Ramos (cell line): ENCODE measurements around the gene RWDD2A.

Source experiments
- in situ Hi-C: fragments of 300-500 bp; cut with MboI; formaldehyde crosslinking; loops from one replicate; pipeline ENCODE4 v1.14.3; 2022; ENCODE audit warnings: low sequenced_read_pairs; ENCODE audit not compliant: unreplicated experiment

Gene RWDD2A

DNA sequence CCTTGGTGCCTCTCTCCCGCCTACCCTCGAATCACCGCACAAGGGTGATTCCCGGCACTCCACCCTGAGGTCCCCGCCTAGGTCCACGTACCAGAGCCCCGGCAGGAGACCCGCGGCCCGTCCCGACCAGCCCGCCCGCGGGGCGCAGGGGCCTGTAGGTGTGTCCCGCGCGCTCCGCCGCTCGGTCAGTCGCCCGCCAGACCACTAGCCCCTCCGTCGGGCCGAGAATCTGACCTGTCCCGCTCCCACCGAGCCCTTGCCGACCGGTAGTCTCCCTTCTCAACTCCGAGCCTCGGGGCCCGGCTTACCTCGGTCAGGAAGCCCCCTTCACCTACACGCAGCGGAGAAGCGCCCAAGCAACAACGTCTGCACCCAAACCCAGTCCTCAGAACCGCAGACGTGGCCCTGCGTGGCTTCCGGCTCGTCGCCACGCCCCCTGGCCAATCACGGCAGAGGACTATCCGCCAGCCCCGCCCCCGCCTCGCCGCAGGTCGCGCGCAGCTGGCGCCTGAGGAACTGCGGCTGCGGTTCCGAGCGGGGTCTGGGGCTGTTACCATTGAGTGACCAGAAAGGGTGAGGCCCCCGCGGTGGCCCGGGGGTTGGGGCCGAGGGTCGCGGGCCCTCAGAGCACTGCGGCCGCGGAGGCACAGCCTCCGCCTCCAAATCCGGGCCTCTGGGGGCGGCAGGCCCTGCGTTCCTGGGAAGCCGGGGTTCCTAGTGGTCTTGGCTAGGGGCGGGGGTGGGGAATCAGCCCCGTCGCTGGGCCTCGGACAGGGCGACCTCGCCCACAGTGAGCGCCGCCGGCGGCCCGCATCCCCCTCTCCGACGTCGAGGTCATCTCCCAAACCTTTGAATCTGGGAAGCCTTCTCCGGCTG is at the start of gene RWDD2A, which contains the start of gene PGM3:
Gene RWDD2A (plus strand): TSS at position 487 of the 876 bp plus-strand sequence. CDS start 1,095 bp downstream, outside the sequence.
Gene PGM3 (minus strand): TSS at position 395 of the 876 bp plus-strand sequence. CDS start 2,253 bp downstream, outside the sequence.
- in situ Hi-C loops: loop anchor here (10.0 kb wide), 1 partner anchor 128 kb away; the partner anchor contains the start of genes DOP1A and UBE3D

DNA sequence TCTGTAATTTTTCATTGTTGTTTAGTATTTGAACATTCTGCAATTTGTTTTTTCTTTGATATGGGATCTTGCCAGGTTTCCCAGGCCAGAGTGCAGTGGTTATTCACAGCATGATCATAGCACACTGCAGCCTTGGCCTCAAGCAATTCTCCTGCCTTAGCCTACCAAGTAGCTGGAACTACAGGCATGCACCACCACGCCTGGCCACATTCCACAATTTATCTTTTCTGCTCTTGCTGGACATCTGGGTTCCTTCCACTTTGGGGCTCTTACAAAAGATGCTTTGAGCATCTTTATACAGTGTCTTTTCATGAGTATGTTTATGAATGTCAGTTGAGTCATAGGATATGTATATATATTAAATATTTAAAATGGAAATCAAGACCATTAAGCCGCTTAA is 42.0 kb upstream of the RWDD2A start:
- in situ Hi-C loops: no loop called here

DNA sequence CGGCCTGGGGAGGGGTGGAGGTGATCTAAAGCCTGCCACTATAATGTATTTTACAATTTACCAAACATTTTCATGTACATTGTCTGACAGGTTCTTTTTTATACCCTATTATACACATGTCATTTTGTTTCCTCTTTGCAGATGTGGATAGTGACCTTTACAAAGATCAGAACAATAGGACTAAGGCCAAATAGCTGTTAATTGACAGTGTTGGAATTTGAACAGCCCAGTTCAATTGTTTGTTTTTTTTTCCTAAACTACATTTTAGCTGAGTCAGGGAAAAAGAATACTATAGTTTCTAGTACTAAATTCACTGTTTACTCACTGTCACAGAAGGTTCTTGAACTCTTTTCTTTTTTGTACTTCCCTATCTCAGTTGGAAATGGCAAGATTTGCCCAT is 40.2 kb upstream of the RWDD2A start:
- in situ Hi-C loops: no loop called here

DNA sequence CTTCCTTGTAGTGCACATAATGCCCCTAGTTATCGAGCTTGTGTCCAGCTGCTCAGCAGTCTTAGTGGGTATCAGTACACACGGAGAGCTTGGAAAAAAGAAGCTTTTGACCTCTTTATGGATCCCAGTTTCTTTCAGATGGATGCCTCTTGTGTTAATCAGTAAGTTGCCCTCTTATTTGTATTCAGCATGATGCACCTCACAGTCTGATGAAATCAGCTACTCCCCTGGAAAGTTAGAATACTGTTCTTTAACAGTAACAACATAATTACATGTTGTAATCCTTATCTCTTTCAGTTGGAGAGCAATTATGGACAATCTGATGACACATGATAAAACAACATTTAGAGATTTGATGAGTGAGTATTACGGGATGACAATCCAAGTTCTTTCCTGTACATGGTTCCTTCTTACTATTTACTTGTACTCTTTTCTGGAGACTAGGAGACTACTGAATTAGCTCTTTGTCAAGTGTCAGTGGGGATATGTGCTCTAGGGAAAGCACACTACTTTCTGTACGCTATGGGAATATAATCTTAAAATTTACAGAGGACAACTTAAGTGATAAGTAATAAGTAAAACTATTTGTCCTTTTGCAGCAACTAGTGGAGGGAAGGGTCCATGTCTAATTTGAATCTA is 39.2 kb upstream of the RWDD2A start:
- in situ Hi-C loops: no loop called here

DNA sequence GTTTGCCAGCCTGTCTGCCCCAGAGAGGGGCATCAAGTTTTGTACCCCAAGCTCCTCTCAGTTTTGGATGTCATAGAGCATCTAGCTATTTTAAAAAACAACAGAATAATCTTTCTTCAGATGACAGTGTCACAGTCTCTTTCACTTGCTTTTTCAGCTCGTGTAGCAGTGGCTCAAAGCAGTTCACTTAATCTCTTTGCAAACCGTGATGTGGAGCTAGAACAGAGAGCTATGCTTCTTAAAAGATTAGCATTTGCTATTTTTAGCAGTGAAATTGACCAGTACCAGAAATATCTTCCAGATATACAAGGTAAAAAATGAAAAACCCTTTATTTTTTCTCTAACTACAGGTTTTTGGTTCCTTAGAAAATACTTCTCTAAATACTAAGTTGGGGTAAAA is 37.4 kb upstream of the RWDD2A start:
- in situ Hi-C loops: no loop called here

DNA sequence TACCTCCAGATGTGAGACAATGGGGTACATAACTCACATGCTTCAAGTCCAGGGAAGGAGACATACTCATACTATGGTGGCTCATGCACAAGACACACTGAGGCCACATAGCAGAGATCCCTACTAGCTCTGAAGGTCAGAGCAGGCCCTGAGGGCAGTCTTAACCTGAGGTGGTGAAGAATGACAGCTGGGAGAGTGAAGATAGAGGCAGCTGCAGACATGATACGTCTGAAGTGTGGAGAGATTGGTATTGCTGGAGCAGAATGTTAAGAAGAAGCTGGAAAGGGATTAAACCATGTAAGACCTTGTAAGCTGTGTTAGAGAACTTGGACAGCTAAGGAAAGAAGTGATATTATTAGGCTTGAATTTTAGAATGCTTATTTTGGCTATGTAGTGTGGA is 33.0 kb upstream of the RWDD2A start:
- in situ Hi-C loops: no loop called here

DNA sequence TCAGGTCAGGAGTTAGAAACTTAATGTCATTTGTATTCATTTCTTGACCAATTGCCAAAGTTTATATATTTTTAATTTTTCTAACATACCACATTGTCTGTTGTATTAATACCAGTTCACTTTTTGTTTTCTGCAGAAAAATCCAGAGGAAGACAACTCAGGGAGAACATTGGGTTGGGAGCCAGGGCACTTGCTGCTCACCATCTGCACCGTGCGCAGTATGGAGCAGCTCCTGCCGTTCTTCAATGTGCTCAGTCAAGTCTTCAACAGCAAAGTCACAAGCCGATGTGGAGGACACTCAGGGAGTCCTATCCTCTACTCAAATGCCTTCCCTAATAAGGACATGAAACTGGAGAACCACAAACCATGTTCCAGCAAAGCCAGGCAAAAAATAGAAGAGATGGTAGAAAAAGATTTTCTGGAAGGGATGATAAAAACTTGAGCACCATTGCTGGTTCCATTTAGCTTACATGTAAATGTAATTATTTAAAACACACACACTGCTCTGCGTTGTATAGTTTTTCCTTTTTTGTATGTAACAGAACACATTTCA is 25.4 kb upstream of the RWDD2A start:
- in situ Hi-C loops: no loop called here

DNA sequence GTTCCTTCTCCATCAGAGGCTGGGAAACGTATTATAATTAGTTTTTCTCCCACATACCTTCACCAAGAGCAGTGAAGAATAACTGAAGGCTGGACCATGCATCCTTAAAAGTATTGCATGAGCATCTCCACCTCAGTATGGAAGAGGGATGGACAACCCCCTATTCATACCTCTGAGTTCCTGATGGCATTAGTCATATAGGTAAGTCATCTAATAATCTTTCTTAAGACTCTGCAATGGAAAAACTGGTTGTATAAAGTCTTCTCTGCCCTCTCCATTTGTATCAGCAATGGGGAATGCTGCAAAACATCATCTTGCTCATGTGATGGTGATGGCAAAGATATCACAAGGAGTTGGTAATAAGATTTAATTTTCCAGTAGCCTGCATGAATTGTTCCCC is 24.6 kb upstream of the RWDD2A start:
- in situ Hi-C loops: no loop called here

DNA sequence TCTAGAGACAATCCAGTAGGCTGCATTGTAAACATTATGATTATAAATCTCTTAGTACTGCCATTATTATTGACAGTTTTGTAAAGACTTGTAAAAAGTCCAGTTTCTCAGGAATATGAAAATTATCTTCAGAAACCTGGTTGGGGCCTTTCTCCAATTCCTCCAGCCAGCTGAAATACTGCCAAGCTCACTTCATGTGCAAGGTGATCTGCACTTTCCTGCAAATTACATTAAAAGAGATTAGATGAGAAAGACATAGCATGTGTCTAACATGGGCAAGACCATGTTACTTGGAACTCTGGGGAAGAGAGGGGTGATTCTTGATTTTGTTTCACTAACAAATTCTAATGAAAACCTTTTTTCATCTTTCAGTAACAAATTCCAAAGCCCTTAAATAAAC is 24.1 kb upstream of the RWDD2A start:
- in situ Hi-C loops: no loop called here

DNA sequence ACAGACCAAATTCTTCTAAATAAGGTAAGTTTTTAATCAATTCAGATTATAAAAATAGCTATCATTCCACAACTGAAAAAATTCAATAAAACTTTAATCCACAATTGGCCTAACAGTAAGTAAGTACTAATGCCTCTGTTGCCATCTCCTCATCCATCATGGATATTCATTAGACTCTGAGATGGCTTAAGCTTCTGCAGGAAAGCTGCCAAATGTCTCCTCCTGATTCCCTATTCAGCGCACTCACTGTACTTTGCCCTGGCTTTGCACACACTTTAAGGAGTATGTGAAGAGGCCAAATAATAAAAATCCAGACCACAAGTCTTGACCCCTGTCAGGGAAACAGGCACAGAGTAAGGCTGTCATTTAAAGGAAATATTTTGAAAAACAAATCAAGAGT is 23.6 kb upstream of the RWDD2A start:
- in situ Hi-C loops: no loop called here

DNA sequence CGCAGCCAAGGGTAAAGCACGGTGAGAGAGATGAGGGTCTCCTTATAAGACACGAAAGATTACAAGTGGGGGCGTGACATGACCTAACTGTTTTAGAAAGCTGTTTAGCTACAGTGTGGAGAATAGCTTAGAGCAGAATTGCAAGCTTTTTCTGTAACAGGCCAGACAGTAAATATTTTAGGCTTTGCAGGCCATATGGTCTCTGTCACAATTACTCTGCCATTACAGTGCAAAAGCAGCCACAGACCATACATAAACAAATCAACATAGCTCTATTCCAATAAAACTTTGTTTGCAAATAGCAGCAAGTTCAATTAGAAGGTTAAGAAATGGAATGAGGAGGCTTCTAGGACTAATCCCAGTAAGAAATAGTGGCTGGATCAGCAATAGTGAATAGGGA is 16.9 kb upstream of the RWDD2A start:
- in situ Hi-C loops: no loop called here

DNA sequence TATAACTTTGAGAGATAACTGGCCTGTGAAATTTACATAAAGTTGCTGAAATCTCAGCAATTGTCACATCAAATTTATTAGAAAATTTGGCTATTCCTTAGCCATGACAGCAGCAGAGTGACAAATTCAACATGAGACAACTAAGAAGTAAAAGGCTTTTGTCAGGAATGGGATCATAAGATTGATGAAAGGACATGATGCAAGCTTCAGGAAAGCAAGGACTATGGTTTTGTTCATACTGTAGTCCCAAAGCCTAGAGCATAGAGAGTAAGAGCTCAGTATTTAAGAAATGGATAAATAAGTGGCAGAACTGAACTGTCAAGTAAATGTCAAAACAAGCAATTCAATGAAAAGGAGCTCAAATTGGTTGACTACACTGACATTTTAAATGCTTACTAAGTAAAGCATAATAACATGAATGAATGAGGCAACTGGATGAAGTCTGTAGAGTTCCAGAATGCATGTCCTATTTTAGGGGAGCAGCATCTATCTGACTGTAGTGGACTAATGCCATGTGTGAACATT is 12.7 kb upstream of the RWDD2A start:
- in situ Hi-C loops: no loop called here

DNA sequence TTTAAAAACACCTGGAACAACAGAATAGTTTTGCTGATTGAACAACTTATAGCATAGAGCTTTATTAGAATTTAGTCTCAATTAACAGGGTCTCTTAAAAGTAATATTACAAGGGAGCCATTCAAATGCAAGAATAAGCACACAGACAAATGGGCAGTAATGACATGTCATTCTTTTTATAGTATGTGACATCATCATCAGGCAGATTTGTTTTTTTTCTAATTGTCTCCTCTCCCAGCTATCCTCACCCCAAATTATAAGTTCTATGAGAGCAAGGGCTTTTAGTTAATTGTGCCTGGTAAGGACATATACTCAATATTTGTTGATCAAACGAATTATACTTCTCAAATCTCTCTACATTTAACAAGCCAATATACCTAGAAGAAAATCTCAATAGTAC is 11.0 kb upstream of the RWDD2A start:
- in situ Hi-C loops: no loop called here

DNA sequence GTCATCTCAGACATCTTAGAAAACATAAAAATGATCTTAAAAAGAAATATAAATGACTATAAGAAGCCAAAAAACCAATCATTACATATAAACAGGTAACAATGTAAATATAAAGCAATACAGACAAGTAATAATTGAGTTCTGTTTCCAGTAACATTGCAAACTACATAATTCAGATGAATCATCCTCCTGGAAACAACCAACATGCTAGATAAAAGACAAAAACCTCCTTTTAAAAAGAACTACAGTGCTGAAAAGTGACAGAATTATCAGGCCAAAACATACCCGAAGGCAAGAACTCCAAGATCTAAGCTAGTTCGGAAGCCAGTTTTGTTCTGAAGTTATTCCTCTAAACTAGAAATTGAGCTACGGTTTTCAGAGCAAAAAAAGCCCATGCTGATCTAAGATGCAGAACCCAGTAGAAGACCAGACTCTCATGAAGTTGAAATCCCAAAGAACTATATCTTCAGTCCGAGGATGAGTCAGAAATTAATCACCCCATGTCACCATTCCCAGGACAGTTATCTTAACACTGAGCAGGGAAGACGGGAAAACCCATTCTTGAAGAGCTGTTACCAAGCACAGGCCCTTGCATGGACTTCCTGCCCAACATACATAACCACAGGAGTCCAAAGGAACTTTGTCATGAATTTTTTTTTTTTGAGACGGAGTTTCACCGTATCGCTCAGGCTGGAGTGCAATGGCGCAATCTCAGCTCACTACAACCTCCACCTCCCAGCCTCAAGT is 9.9 kb upstream of the RWDD2A start:
- in situ Hi-C loops: no loop called here

DNA sequence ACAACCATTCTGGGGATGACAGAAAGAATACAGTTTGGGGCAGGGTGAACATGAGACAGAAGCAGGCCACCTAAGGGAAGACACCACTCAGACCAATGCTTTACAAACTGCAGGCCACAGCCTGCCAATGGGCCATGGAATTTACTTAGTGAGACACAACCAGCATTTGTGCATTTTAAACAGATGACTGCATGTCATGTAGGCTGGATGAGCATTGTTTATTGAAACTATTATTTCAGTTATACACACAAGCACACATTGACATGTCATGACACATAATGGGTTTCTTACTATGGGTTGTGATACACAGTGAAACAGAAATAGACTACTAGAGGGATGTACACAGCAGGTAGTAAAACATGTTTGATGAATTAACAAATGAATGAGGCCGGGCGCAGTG is 8.1 kb upstream of the RWDD2A start:
- in situ Hi-C loops: no loop called here

DNA sequence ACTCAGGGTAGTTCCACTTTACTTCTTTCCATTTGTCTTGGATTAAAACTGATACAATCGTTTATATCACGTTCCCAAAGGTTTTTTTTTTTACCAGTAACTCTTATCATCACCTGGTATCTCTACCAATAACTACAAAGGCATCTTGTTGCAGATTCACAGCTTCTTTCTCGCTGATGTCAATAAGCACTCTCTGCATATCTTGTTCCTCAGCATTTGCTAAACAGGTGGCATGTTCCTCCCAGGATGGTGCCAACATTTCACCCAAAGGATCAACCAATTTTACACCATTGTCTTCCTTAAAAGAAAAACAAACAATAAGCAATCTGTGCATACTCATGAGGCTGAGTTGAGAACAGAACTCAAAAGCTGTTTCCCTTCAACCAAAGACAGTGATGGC is 4.7 kb upstream of the RWDD2A start:
- in situ Hi-C loops: no loop called here

DNA sequence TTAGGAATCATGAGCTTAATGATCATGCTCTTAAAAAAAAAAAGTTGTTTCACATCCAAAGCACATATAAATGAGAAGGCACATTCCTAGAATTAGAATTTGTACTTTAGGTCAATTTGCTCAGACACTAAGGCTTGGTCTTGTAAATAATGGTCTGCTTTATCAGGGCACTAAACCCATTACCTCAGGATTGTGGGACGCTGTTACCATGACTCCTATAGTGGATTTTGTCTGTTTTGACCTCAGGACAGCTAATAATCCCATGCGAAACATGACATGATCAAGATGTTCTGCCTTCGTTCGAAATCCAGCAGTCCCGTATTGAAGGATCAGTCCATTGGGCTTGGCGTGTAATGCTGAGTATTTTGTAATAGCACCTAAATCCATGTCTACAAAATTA is 2.5 kb upstream of the RWDD2A start:
- in situ Hi-C loops: loop anchor here (10.0 kb wide), 1 partner anchor 126 kb away; the partner anchor contains the start of genes DOP1A and UBE3D

DNA sequence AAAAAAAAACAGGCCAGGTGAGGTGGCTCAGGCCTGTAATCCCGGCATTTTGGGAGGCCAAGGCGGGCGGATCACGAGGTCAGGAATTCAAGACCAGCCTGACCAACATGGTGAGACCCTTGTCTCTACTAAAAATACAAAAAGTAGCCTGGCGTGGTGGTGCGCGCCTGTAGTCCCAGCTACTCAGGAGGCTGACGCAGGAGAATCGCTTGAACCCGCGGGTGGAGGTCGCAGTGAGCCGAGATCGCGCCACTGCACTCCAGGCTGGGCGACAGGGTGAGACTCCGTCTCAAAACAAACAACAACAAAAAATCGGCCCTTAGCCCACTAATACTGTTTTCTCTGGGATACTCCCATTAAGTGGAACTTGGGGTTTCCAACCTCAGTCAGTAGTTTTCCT is 1.2 kb upstream of the RWDD2A start:
- in situ Hi-C loops: loop anchor here (10.0 kb wide), 1 partner anchor 127 kb away; the partner anchor contains the start of genes DOP1A and UBE3D

DNA sequence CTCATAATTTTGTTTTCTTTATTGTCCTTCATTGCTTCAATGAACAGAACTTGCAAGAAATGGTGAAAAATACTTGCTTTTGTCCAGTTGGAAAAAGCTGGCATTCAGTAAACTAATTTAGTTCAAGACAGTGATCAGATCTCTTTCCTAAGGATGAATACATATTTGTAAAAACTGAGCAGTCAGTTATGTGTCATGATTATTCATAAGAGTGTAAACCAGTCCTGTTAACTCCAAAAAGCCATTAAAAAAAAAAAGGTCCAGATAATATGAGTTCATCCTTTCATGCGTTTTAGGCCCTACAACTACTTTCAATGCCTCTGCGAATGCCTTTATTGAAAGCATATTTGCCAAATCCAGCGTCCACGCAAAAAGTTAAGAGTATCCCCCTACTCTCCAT is 701 bp upstream of the RWDD2A start:
- in situ Hi-C loops: loop anchor here (10.0 kb wide), 1 partner anchor 128 kb away; the partner anchor contains the start of genes DOP1A and UBE3D
